GM06990 (cell line): ENCODE measurements around the gene SMARCD3.

Experiments
- DNase-seq: peaks from one replicate; pipeline ENCODE4 v3.0.0-alpha.2; 2011; ENCODE audit not compliant: insufficient read length; ENCODE audit errors: extremely low read depth
- H3K27me3 ChIP-seq: replicated peaks from 2 replicates; pipeline ENCODE4 v1.6.0; 2011; ENCODE audit warnings: low read length; ENCODE audit not compliant: control insufficient read depth, insufficient read depth
- H3K36me3 ChIP-seq: 2 replicates; pipeline ENCODE4 v1.5.1; 2011; ENCODE audit warnings: low read length; ENCODE audit not compliant: control insufficient read depth, insufficient read depth
- H3K4me3 ChIP-seq: replicated peaks from 2 replicates; pipeline ENCODE4 v1.5.1; 2011; ENCODE audit warnings: low read depth, mild to moderate bottlenecking, control low read depth, low read length
- CTCF ChIP-seq: IDR thresholded peaks from 2 replicates; pipeline ENCODE4 v1.5.1; 2011; ENCODE audit warnings: low read length, control low read depth, mild to moderate bottlenecking, inconsistent platforms; ENCODE audit not compliant: insufficient read depth, poor library complexity, severe bottlenecking

The SMARCD3 gene

GRCh38 chr7:151245360-151246101 lies 3.0 kb downstream of the SMARCD3 start:
- Histone ChIP-seq H3K4me3 (no peak overlapping the region; the same call in 1 of the 2 replicates), H3K27me3 (peaks cover 2% of the 10 kb centered on the region; the same call in 1 of the 2 replicates), H3K36me3 (no peaks in the 10 kb centered on the region)
- peak; percentile 54 for DNase-seq
- TF ChIP-seq CTCF = peak; percentile 54

- no peak for TF ChIP-seq CTCF
- no peak overlapping the region; the same call in 1 of the 2 replicates for H3K4me3 ChIP-seq
- H3K27me3 ChIP-seq = peaks cover 2% of the 10 kb centered on the region; the same call in 1 of the 2 replicates
- H3K36me3 ChIP-seq = no peaks in the 10 kb centered on the region; the same call in 1 of the 2 replicates
- no peak for DNase-seq
These were observed 3.6 kb downstream of the SMARCD3 start for GRCh38 chr7:151244841-151245346.

- Histone ChIP-seq H3K4me3 (no peak overlapping the region), H3K27me3 (peaks cover 2% of the 10 kb centered on the region; the same call in 1 of the 2 replicates), H3K36me3 (peaks cover under 1% of the 10 kb centered on the region)
- no peak for DNase-seq
- peak; percentile 92 for TF ChIP-seq CTCF
These were observed 4.2 kb downstream of the SMARCD3 start for GRCh38 chr7:151244196-151244840.

GRCh38 chr7:151243408-151244195 lies 4.9 kb downstream of the SMARCD3 start:
- no peak for TF ChIP-seq CTCF
- Histone ChIP-seq H3K4me3 (peak overlapping the region; percentile 14), H3K36me3 (peaks cover 4% of the 10 kb centered on the region), H3K27me3 (peaks cover 2% of the 10 kb centered on the region; the same call in 1 of the 2 replicates)
- no peak for DNase-seq

GRCh38 chr7:151243045-151243349 lies 5.5 kb downstream of the SMARCD3 start:
- TF ChIP-seq CTCF = no peak
- peaks cover 5% of the 10 kb centered on the region for H3K36me3 ChIP-seq
- DNase-seq = no peak
- H3K4me3 ChIP-seq = no peak overlapping the region; the same call in 1 of the 2 replicates
- no peaks in the 10 kb centered on the region; the same call in 1 of the 2 replicates for H3K27me3 ChIP-seq
